K562 (cell line): Measurements from ENCODE around the gene NISCH. TPM values are rescaled to one million over a fixed set of nuclear protein-coding genes. Genes with fewer than 3 reads are reported as not detected.

Experiments
- ATAC-seq: fragments of 200-7000 bp; cut with Tn5 transposase; 3 replicates; pipeline ENCODE4 v1.9.1; 2020; ENCODE audit warnings: moderate library complexity
- BruUV-seq: library from RNA; stranded (reverse); fragments of 400-500 nt; replicated peaks from 2 replicates; lab custom pipeline; 2021; lab: Mats Ljungman, UMichigan
- CTCF ChIA-PET: fragments of 300-600 bp; formaldehyde crosslinking; extraction: SDS; loops from one replicate; lab custom pipeline; 2021; ENCODE audit warnings: low intra/inter-chr PET ratio; lab: Yijun Ruan, JAX
- POLR2A ChIA-PET: fragments of 300-600, 350-650 bp; sonication (Branson Sonifier 250); formaldehyde crosslinking; extraction: SDS; loops from one replicate; lab custom pipeline; 2021; ENCODE audit warnings: antibody characterized with exemption, inconsistent platforms; lab: Yijun Ruan, JAX
- DNase-seq, 4 experiments: peaks; one replicate each; pipeline versions ENCODE4 v3.0.0 to v3.0.0-alpha.2; 2011 to 2018; ENCODE audit warnings: low spot score in 3 of 4, mixed read lengths in 3 of 4; ENCODE audit errors: extremely low read depth in 1 of 4
- FAIRE-seq: peaks from 2 replicates; lab custom pipeline; 2011; peaks lifted over from hg19 to GRCh38; lab: Jason Lieb, UNC
- H2AFZ ChIP-seq: 2 replicates; pipeline ENCODE4 v1.6.0; 2011; ENCODE audit warnings: low read depth, low read length, control low read depth, inconsistent platforms
- H3K27ac ChIP-seq: fragments of 200-600 bp; 3 replicates; pipeline ENCODE4 v1.8.0; 2011; ENCODE audit warnings: low read depth, mild to moderate bottlenecking, control low read depth, inconsistent platforms, low read length, moderate library complexity, mixed read lengths; ENCODE audit errors: extremely low read depth
- H3K27me3 ChIP-seq, 2 experiments: fragments of 300-600 bp in 1 of 2; 2 replicates in 1 of 2; 3 replicates in 1 of 2; pipeline versions ENCODE4 v1.6.0 to v1.8.0; 2011; ENCODE audit warnings: inconsistent platforms in 2 of 2, low read length in 2 of 2, mild to moderate bottlenecking in 1 of 2, mixed read lengths in 1 of 2, moderate library complexity in 1 of 2; ENCODE audit not compliant: control insufficient read depth in 2 of 2, insufficient read depth in 2 of 2
- H3K36me3 ChIP-seq: fragments of 300-600 bp; 3 replicates; pipeline ENCODE4 v1.8.0; 2011; ENCODE audit warnings: mild to moderate bottlenecking, low read length, inconsistent platforms; ENCODE audit not compliant: control insufficient read depth, insufficient read depth
- H3K4me1 ChIP-seq, 2 experiments: fragments of 200-600 bp in 1 of 2; replicated peaks in 1 of 2; 2 replicates in 1 of 2; 3 replicates in 1 of 2; pipeline versions ENCODE4 v1.5.1 to v1.8.0; 2011; ENCODE audit warnings: inconsistent platforms in 2 of 2, low read length in 2 of 2, mild to moderate bottlenecking in 1 of 2, mixed read lengths in 1 of 2, moderate library complexity in 1 of 2; ENCODE audit not compliant: control insufficient read depth in 2 of 2, insufficient read depth in 2 of 2
- H3K4me2 ChIP-seq: 2 replicates; pipeline ENCODE4 v1.6.1; 2011; ENCODE audit warnings: low read length, control low read depth, inconsistent platforms, mixed read lengths; ENCODE audit not compliant: insufficient read depth
- H3K4me3 ChIP-seq: fragments of 200-600 bp; sonication (generic), shearing (Covaris generic); 2 replicates; pipeline ENCODE4 v1.5.1; 2016; ENCODE audit warnings: control low read depth, inconsistent platforms
- H3K79me2 ChIP-seq: fragments of 200-600 bp; 3 replicates; pipeline ENCODE4 v1.8.0; 2011; ENCODE audit warnings: low read length, inconsistent platforms; ENCODE audit not compliant: control insufficient read depth, insufficient read depth
- H3K9ac ChIP-seq, 2 experiments: 2 replicates each; pipeline versions ENCODE4 v1.6.0 to v1.6.1; 2011; ENCODE audit warnings: low read depth in 2 of 2, low read length in 2 of 2, control low read depth in 1 of 2, inconsistent platforms in 1 of 2, mild to moderate bottlenecking in 1 of 2, mixed read lengths in 1 of 2; ENCODE audit not compliant: insufficient read depth in 1 of 2
- H3K9me1 ChIP-seq: one replicate; pipeline ENCODE4 v1.6.0; 2011; ENCODE audit warnings: inconsistent platforms, mild to moderate bottlenecking, low read length, moderate library complexity; ENCODE audit not compliant: control insufficient read depth, insufficient read depth
- H3K9me3 ChIP-seq: replicated peaks from 2 replicates; pipeline ENCODE4 v1.5.1; 2011; ENCODE audit warnings: low read depth, low read length, inconsistent platforms; ENCODE audit not compliant: control insufficient read depth, insufficient read depth
- H4K20me1 ChIP-seq: replicated peaks from 2 replicates; pipeline ENCODE4 v1.6.1; 2011; ENCODE audit warnings: low read length, inconsistent platforms, mixed read lengths; ENCODE audit not compliant: control insufficient read depth, insufficient read depth
- ATF2 ChIP-seq: sonication (generic); formaldehyde crosslinking; IDR thresholded peaks from 2 replicates; pipeline ENCODE4 v1.8.1; 2022; ENCODE audit warnings: missing genetic modification reagents
- CAMTA2 ChIP-seq: fragments of 250-450 bp; sonication (Bioruptor Pico); conservative IDR thresholded peaks from 2 replicates; pipeline ENCODE4 v1.5.1; 2022
- ESRRA ChIP-seq: fragments of 450-650 bp; IDR thresholded peaks from 2 replicates; pipeline ENCODE4 v1.6.1; 2014; ENCODE audit warnings: low read depth, mild to moderate bottlenecking, moderate library complexity, borderline replicate concordance
- FOXA1 ChIP-seq: fragments of 450-650 bp; IDR thresholded peaks from 2 replicates; pipeline ENCODE4 v1.6.1; 2016; ENCODE audit warnings: mild to moderate bottlenecking, borderline replicate concordance
- HMG20A ChIP-seq: fragments of 450-650 bp; formaldehyde crosslinking; conservative IDR thresholded peaks from 2 replicates; pipeline ENCODE4 v1.4.0; 2020; ENCODE audit warnings: mild to moderate bottlenecking, mixed read lengths
- MITF ChIP-seq: IDR thresholded peaks from 2 replicates; pipeline ENCODE4 v1.6.1; 2014; ENCODE audit warnings: antibody characterized with exemption
- NELFE ChIP-seq: IDR thresholded peaks from 2 replicates; pipeline ENCODE4 v1.6.1; 2011; ENCODE audit warnings: mild to moderate bottlenecking; ENCODE audit not compliant: insufficient read depth, insufficient read length
- NUFIP1 ChIP-seq: fragments of 450-650 bp; IDR thresholded peaks from 2 replicates; pipeline ENCODE4 v1.6.1; 2018; ENCODE audit not compliant: partially characterized antibody
- PREB ChIP-seq: sonication (generic); formaldehyde crosslinking; IDR thresholded peaks from 2 replicates; pipeline ENCODE4 v1.8.1; 2023; ENCODE audit warnings: mild to moderate bottlenecking, missing genetic modification reagents
- SETDB1 ChIP-seq: IDR thresholded peaks from one replicate; pipeline ENCODE4 v1.6.1; 2012; ENCODE audit warnings: low read length, control low read depth, inconsistent platforms
- SIN3B ChIP-seq: fragments of 450-650 bp; IDR thresholded peaks from 2 replicates; pipeline ENCODE4 v1.6.1; 2017; ENCODE audit warnings: low read depth, mild to moderate bottlenecking, moderate library complexity
- SMARCA4 ChIP-seq: fragments of 450-650 bp; IDR thresholded peaks from 2 replicates; pipeline ENCODE4 v1.6.1; 2016
- SNAPC5 ChIP-seq: fragments of 250-450 bp; sonication (Bioruptor Pico); IDR thresholded peaks from 2 replicates; pipeline ENCODE4 v1.8.0; 2021; ENCODE audit warnings: moderate library complexity, mild to moderate bottlenecking, inconsistent platforms
- SRF ChIP-seq, 2 experiments: fragments of 250-450, 450-650 bp in 1 of 2; sonication (Bioruptor Pico) in 1 of 2; sonication (generic) in 1 of 2; formaldehyde crosslinking; IDR thresholded peaks; 2 replicates each; pipeline versions ENCODE4 v1.5.0 to v1.5.1; 2020 to 2022; ENCODE audit warnings: mild to moderate bottlenecking in 1 of 2, missing genetic modification reagents in 1 of 2
- ZEB2 ChIP-seq: fragments of 450-650 bp; IDR thresholded peaks from 2 replicates; pipeline ENCODE4 v1.6.1; 2016
- ZNF165 ChIP-seq: fragments of 250-450 bp; sonication (Bioruptor Pico); IDR thresholded peaks from 2 replicates; pipeline ENCODE4 v1.4.0; 2020; ENCODE audit warnings: borderline replicate concordance
- ZNF436 ChIP-seq: fragments of 250-450, 450-650 bp; sonication (Bioruptor Pico); formaldehyde crosslinking; IDR thresholded peaks from 2 replicates; pipeline ENCODE4 v1.7.0; 2020; ENCODE audit warnings: mild to moderate bottlenecking
- ZNF511 ChIP-seq: sonication (generic); formaldehyde crosslinking; IDR thresholded peaks from 2 replicates; pipeline ENCODE4 v1.8.0; 2022; ENCODE audit warnings: mild to moderate bottlenecking, missing genetic modification reagents
- ZNF695 ChIP-seq: fragments of 450-650 bp; formaldehyde crosslinking; IDR thresholded peaks from 2 replicates; pipeline ENCODE4 v1.4.0; 2020; ENCODE audit warnings: mild to moderate bottlenecking, moderate library complexity
- WGBS: fragments of 100-300 bp; shearing (Covaris generic); methylation state at CpG from one replicate; pipeline ENCODE4 v1.1.6; 2016; ENCODE audit warnings: low coverage, mixed read lengths; ENCODE audit not compliant: insufficient coverage; ENCODE audit errors: missing lambda C conversion rate; 5-methylcytosine and 5-hydroxymethylcytosine counted together
- in situ Hi-C: fragments of 300-500 bp; cut with MboI; formaldehyde crosslinking; loops from 4 replicates; pipeline ENCODE4 v1.15.0; 2018; ENCODE audit warnings: inconsistent platforms, mixed read lengths
- intact Hi-C: fragments of 100-400 bp; cut with micrococcal nuclease; formaldehyde crosslinking; loops from 2 replicates; pipeline ENCODE4 v1.14.2; 2022
- polyA plus RNA-seq, 8 experiments: library from polyadenylated mRNA; depleted of rRNA in 4 of 8; stranded (reverse) in 5 of 8; unstranded in 3 of 8; fragments of >200 nt; fragmentation: Nextera tagmentation in 2 of 8; fragmentation: Illumina TruSeq in 1 of 8; extraction: Ambion mirVana in 2 of 8; extraction: Trizol in 1 of 8; gene quantifications; 2 replicates each; pipeline versions ENCODE4 v1.2.1 to v1.2.3, GENCODE V29; 2011 to 2014; ENCODE audit warnings: inconsistent platforms in 1 of 8, missing spikeins in 1 of 8
- total RNA-seq, 7 experiments: library from RNA; depleted of rRNA in 6 of 7; stranded (reverse); fragments of >200 nt in 6 of 7; fragmentation: Illumina TruSeq in 2 of 7; extraction: Trizol in 2 of 7; gene quantifications; 2 replicates each; pipeline versions ENCODE4 v1.2.1 to v1.2.3, GENCODE V29; 2011 to 2021; ENCODE audit warnings: low replicate concordance in 1 of 7

The NISCH gene
- total and polyA plus RNA-seq, 9 of the 15 experiments (the other 6 are each of a cell fraction or from before 2014, with no cell fraction given), result 0.44 to 43.5 (median 23.4) TPM

GRCh38 chr3:52502001-52502400 is 46.6 kb downstream of the NISCH start:
- TF ChIP-seq MITF (no peak), ZNF436 (no peak), SRF (CRISPR knock-in tag; IDR thresholded peaks at IDR 0.05) (no peak), SIN3B (no peak), FOXA1 (no peak), NUFIP1 (no peak), SMARCA4 (no peak), ATF2 (no peak), ZNF695 (CRISPR knock-in tag) (no peak), ZEB2 (no peak), NELFE (no peak), ESRRA (no peak), SNAPC5 (CRISPR knock-in tag) (no peak), ZNF165 (CRISPR knock-in tag) (no peak), PREB (CRISPR knock-in tag) (no peak), CAMTA2 (CRISPR knock-in tag) (no peak), HMG20A (CRISPR knock-in tag) (no peak), ZNF511 (CRISPR knock-in tag) (no peak), SETDB1 (no peak)
- Histone ChIP-seq H3K9ac (no peak overlapping the region), H3K4me3 (no peak overlapping the region), H4K20me1 (no peaks in the 10 kb centered on the region), H3K27ac (no peak overlapping the region), H3K27me3 (no peaks in the 10 kb centered on the region), H3K36me3 (no peaks in the 10 kb centered on the region), H3K4me2 (no peak overlapping the region), H3K9me1 (no peaks in the 10 kb centered on the region), H3K4me1 (peaks cover 5 to 54% of the 10 kb centered on the region in 2 experiments; a peak in 3 of 5 replicates), H2AFZ (no peak overlapping the region), H3K9me3 (no peaks in the 10 kb centered on the region), H3K79me2 (no peaks in the 10 kb centered on the region)
- no peak for FAIRE-seq
- DNase-seq, result no peak
- ChIA-PET CTCF (no interaction called here), POLR2A (interaction anchor here (0.8 kb wide), 2 partner anchors 13 to 30 kb away, joined by 3 read pairs; no protein-coding TSS in a partner anchor)
- no TSS peak for BruUV-seq
- in situ Hi-C loops, result no loop called here
- 21% methylated on average over 9 of the region's 11 CpGs for WGBS
- intact Hi-C loops, result no loop called here
- no peak for ATAC-seq
